Muscle of arm (tissue), 12 donors: ENCODE data around the gene VSX1. TPM values are rescaled to one million over a fixed set of nuclear protein-coding genes. Genes with fewer than 3 reads are reported as not detected.

Experiments used
- DNase-seq: peaks from one replicate; pipeline ENCODE4 v3.0.0-alpha.2; 2013
- polyA plus RNA-seq, 12 donors: library from polyadenylated mRNA; unstranded; fragments of 120-200 nt; gene quantifications; one replicate each; pipeline ENCODE4 v1.2.1, GENCODE V29; 2013; ENCODE audit not compliant: insufficient read length in 12 of 12

The VSX1 gene
- polyA plus RNA-seq, 12 donors, result 0.09 TPM; not detected in 11

DNA sequence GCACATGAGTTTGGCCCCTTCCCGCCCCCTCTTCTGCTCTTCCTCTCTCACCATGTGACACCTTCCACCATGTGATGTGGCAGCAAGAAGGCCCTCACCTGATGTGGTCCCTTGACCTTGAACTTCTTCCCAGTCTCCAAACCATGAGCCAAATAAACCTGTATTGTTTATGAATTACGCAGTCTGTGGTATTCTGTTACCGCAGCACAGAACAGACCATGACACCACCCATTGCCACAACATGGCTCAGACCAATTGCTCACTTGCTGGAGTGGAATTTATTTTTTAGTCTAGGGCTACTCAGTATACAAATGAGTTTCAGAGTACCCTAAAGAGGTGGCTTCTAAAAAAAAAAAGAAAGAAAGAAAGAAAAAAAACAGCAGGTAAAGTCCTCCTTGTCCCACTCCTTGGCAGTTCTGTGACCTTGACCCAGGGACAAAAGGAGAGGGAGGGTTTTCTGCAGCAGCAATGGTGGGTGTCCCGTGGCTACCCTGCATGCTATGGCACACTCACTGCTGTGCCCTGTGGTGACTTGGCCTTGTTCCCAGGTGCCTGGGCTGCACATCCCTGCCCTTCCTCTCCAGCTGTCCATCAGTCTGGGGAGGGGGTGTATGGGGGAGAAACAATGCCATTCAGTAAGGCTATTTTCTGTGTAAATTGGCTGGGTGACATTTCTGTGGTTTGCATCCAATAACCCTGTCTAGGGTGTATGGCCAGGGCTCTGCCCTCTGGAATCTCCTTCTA is 5.4 kb upstream of the VSX1 start:
- DNase-seq, result no peak

GRCh38 chr20:25085756-25086495 is 4.0 kb upstream of the VSX1 start:
- DNase-seq, result no peak

DNA sequence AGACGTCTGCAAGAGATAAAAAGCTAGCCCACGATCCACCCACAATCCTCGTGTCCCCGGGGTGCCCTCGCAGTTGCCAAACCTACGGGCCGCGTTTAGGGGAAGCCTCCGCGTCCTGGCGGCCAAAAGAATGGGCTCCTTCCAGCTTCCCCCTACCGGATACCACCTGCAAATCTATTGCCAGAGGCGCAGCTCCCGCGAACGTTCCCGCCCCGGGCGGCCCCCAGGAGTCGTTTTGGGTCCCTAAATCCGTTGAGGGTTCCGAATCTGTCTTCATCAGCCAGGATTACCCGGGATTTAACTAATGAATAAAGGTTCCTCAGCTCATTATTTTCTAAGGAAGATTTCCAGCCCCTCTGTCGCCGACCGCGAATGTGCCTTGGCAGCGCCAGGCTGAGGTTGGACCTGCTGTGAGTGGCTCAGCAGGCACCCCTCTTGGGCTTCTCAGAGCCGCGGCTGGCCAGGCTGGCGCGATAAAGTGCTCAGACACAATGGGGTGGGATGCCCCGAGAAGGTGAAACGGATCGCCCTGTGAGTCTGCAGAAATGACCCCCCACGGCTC is 2.8 kb upstream of the VSX1 start:
- no peak for DNase-seq

DNA sequence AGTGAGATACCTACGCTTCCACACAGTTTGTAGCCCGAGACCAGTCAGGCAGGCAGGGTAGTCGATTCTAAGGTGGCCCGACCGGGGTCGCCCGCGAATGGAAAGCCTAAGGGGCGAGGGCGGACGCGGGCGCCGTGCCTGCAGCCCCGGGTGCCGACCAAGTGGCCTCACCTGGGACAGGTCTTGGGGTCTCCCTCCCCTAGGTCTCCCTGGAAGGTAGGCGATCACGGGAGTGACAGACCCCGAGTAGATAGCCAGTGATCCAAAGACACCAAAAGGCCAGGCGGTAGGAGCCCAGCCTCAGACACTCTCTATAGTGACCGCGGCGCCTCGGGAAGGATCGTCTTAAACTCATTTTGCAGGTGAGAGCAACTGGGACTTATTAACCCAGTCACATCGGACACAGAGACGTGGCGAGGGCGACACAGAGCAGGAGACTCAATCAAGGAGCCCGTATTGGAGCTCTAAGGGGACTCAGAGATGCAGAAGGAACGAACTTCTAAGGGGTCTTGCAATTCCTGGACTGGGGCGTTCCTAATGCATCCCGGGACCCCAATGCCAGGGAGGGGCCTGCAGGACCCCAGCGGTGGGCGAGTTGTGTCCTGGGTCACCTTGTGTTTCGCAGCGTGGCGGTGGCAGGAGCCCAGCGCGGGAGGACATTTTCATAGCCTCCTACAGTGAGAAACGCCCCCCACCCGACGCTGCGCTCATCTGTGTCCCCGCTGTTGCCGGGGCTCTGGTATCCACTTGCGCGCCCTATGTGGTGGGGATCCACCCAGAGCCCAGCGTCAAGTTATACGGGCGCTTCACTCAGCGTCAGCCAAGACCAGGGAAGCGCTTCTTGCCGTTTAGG is 2.1 kb upstream of the VSX1 start:
- no peak for DNase-seq

- DNase-seq, result no peak
These were observed 1.3 kb upstream of the VSX1 start for GRCh38 chr20:25083141-25083772.

DNA sequence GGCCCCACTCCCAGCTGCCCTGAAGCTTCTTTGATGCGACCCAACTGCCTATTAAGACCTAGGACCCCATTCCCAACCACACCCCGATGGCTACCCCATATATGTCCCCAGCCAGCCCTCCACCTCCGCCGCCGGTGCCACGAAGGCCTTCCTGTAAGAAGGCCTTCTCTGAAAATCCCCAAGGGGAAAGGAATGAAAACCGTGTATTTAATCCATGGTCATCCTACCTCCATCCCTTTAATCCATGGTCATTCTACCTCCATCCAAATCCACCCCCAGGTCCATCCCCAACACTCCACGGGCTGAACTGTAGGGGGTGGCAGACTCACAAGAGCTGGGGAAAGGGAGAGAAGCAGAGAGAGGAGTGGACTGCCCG is 545 bp upstream of the VSX1 start:
- DNase-seq, result no peak

- DNase-seq, result peak; percentile 31
These were observed 744 bp downstream of the VSX1 start for GRCh38 chr20:25081065-25081729.

DNA sequence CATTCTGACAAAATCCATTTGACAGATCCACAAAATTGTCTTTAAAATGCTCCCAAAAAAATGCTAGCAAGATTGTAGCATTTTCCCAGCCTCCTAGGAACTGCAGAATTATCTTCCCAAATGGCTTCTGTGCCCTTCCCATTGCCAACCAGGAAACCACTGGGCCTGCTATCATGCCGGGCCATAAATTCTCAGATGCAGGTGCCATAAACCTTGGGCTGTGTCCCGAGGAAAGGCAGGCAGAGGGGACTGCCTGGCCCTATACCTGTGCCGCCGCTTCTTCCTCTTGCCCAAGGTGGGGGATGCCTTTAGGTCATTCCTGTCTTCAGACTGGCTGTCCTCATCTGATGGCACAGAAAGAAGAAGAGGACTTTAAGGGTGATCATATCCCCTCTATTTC is 2.8 kb downstream of the VSX1 start:
- DNase-seq, result no peak

- no peak for DNase-seq
These were observed 3.3 kb downstream of the VSX1 start for GRCh38 chr20:25078662-25079061.

DNA sequence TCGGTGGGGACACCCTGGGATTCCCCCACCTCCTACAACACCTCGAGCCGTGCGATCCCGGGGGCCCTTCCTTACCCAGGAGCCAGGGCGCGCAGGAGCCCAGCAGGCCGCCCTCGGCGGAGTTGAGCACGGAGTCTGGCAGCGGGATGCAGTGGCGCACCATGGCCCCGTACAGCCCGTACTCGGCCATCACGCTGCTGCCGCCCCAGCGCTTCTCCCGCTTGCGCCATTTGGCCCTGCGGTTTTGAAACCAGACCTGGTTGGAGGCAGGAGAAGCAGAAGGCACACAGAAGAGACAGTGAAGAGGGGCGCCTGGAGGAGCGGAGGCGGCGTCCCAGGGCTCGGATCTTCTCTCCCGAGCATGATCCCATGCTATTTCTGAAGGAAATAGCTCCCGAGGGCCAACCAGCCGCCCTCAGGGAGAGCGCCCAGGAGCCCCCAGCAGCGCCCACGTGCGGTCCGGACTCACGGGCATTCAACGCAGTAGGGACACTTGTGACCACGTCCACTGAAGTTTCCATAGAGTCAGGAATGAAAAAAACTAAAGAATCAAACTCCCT is 4.3 kb downstream of the VSX1 start:
- no peak for DNase-seq

DNA sequence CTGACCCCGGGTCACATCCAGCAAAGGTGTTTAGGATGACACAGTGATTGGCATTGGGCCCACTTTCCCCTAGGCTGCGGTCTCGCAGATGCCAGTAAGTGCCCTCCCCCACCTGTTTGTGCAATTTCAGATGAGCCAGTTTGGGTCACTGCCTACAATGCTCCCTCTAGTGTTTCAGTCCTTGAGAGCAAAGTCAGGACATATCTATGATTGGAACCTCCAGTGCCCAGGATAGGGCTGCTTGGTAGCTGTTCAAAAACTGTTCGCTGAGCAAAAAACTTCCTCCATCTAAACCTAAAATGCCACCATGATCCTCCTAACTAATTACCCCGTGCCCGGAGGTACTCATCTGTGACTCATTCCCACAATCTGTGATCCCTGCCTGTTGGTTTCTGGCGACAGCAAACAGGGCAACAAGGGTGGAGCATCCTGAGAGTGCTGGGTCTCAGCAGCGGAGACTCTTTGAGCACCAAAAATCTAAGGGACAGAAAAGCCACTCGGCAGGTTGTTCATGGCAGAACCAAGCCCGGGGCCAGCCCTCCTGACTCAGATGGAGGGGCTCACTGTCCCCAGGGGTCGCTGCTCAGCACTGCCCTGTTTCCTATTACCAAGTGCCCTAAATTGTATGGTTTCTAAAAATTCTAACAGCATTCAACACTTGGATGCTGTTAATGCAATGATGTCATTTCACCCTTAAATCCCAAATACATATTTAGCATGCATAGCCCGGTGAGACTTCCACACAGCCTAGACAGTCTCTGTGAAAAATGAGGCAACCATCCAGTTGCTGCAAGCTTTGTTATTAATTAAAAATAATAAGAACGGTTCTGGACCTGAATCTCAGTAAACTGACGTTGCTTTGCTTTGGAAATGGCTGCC is 5.0 kb downstream of the VSX1 start:
- no peak for DNase-seq

- DNase-seq, result no peak
These were observed 5.7 kb downstream of the VSX1 start for GRCh38 chr20:25076201-25076600.

GRCh38 chr20:25073544-25073943 is 8.4 kb downstream of the VSX1 start:
- DNase-seq, result no peak

GRCh38 chr20:25072226-25072811 is 9.6 kb downstream of the VSX1 start:
- DNase-seq, result no peak

DNA sequence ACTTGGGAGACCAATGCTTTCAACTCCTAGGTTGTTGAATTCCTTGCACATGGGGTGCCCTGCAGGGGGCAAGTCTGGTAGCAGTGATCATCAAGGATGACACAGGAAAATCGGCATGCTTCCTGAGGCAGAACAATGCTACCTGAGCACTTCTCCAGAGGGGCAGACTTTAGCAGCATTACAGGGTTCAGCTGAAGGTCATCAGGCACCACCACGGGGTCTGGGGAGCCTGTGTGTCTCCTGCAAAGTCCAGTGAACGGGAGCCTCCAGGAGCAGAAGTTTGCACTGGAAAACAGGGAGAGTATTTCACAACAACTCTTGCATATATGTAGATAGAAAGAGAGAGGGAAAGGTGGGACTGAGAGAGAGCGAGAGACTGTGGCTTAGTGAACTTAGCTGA is 10.2 kb downstream of the VSX1 start:
- no peak for DNase-seq

GRCh38 chr20:25070821-25071473 is 11.0 kb downstream of the VSX1 start:
- no peak for DNase-seq

DNA sequence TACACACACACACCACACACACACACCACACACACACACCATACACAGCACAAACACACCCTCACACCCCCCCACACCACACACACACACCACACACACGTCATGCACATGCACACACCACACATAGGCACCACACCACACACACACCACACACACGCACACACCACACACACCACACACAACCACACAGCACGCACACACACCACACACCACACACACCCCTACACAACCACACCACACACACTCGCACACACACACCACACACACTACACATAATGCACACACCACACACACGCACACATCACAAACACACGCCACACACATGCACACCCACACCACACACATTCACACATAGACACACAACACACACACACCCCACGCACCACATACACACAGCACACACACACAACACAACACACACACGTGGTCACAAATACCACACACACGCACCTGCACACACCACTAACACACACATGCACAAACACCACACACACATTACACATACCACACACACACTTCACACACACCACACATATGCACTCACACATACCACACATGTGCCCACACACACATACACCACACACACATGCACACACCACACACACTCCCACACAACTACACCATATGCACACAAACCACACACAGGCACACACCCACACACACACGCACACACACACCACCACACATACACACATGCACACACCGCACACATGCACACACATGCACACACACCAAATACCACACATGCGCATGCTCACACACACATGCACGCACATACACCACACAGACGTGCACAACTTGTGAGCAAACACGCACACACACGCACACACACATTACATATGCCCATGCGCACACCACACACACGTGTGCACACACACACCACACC is 14.6 kb downstream of the VSX1 start:
- DNase-seq, result no peak

DNA sequence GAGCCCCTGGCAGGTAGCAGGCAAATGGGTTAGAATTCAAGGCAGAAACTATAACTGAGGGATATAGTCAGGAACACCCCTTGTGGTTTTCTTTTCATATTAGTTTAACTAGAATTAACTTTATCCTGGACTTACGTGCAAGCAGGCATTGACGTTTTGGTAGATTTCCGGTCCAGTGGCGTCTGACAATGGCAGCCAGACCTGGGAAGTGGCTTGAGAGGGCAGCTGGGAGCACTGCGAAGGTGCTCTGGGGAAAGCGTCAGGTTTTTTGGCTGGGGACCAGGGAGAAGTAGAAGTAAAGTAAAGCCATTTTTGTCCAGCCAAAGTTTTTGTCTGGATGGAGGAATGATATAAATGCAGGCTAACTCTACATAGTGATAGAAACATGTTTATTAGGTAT is 15.6 kb downstream of the VSX1 start:
- DNase-seq, result no peak
